SIG-M5 treated with dmso at 0.1 percent for 504 hours (cell line): ENCODE measurements around the gene GFER.
"Not testable (repeated sequence)": the region's sequence is repeated elsewhere in the genome, so short reads cannot be mapped to it uniquely, and the experiment has no call there.

ENCODE experiments used
- DNase-seq: peaks from one replicate; lab custom pipeline; 2025; ENCODE audit not compliant: unreplicated experiment; lab: John Stamatoyannopoulos, UW

GFER gene

DNA sequence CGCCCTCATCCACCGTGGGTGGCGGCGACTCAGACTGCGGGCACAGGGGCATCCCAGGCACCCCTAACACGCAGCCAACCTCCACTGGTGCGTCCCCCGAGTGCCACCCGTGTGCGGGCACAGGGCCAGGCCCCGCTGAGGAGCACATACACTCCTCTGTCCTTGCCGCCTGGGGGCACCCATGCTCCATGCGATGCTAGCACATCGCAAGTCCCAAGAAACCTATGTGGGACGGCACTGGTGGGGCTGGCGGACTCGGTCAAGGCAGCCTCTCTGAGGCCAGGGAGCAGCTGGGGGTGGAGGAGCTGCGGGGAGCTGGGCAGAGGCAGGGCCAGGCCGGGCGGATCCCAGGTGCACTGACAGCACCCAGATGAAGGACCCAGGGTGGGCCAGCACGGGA, 21.7 kb downstream of the GFER start:
- no peak for DNase-seq

DNA sequence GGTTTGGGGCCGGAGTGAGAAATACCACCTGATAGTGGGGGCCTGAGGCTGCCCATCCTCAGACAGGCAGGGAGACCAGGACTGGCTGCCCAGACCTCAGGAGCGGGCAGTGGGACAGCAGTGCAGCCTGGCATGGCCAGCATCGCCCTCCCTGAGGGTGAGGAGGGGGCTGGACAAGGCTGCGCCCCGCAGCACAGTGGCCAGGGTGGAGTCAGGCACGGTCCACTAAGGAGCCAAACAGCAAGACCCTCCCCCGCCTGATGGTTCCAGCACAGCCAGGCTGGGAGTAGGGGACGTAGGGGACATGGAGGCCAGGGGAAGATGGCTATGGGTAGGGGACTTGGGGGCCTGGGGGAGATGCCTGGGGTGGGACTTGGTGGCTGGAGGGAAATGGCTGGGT, 22.3 kb downstream of the GFER start:
- no peak for DNase-seq

DNA sequence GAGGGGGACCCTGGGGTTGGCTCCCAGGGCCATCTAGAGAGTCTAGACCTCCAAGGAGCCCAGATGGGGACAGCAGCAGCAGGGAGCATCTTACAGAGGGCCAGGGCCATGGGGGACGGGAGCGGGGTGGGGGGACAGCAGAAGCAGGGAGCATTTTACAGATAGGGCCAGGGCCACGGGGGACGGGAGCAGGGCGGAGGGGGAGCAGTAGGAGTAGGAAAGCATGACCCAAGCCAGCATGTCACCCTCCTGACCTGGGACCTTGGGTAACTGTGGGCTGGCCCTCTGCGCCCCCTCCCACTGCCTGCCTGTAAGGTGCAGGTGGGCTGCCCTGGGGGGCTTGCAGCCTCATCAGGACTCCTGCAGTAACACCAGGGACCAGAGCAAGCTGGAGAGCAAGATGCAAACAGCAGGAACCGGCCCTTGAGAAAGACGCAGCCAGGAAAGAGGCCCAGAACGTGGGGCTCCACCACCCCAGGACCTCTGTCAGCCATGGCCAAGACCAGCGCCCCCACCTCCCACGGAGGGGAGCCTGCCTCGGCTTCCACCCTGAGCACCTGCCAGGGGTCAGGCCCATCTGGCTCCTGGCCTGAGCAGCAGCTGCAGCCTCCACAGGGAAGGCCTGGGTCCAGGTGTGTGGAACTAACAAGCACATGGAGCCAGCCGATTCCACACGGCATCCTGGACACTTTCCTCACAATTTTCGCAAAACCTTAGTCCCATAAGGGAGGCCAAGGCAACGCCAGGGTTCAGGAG, 23.3 kb downstream of the GFER start:
- no peak for DNase-seq

DNA sequence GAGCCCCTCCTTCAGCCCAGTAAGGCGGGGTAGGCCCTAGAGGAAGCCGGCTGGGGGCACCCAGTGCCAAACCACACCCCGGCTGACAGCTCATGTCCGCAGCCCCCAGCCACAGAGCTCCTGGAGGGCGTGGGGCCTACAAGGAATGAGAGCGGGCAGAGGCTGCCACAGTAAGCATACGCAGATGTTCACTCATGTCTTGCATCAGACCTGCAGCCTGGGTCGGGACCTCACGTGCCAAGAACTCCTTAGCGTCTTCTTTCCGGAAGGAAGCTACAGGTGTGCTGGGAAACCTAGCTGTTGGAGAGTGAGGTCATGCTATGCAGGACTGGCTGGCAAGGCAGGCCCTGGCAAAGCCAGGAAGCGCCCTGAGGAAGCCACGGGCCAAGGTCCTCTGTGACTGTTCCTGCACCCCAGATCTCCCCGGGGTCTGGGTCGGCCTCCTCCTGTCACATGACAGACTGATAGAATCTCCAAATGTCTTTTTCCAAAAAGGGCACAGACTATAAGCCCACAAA, 24.1 kb downstream of the GFER start:
- peak; percentile 83 for DNase-seq

DNA sequence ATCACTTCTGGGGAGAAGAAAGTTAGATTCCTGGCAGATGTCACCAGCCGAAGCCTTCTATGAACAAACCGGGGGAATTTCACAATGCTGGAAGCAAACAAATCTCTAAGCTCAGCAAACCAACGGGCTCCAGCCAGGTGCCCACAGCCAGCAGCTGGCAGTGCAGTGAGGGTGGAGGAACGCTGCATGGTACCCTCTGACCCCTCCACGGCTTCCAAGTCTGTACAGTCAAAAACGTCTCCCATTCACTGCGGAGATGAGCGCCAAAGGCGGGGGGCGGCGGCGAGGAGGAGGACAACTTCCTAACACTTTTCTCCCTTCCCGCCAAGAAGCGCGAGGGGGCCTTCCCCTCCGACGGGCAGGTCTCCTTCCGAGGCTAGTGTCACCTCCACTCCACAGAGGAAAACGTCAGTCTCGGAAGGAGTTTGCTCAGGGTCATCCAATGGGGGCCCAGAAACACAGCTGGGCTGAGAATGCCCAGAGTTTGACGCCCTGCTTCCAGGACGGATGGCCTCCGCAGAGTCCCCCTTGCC, 24.7 kb downstream of the GFER start:
- peak; percentile 66 for DNase-seq

DNA sequence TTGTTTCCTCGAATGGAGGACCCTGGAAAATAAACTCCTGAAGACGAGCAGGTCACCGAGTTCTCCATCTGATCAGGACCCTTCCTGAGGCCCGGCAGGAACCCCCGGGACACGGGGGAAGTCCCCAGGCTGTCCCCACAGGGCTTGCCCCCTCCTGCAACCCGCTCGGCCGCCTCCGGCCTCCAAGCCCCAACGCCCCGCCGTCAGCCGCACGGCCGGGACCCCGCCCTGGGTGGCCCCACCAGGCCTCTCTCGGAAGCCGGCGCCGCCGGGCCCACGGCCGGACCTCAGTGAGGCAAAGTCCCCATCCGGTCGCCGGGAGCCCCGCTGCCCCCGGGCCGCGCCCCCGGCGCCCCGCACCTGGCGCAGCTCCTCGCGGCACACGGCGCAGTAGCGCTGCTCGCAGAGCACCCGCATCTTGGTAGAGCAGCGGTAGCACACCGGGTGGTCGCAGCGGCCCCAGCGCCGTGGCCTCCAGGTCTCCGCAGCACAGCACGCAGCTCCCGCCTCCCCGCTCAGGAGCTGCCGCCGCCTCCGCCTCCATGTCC, 25.2 kb downstream of the GFER start:
- no peak for DNase-seq

DNA sequence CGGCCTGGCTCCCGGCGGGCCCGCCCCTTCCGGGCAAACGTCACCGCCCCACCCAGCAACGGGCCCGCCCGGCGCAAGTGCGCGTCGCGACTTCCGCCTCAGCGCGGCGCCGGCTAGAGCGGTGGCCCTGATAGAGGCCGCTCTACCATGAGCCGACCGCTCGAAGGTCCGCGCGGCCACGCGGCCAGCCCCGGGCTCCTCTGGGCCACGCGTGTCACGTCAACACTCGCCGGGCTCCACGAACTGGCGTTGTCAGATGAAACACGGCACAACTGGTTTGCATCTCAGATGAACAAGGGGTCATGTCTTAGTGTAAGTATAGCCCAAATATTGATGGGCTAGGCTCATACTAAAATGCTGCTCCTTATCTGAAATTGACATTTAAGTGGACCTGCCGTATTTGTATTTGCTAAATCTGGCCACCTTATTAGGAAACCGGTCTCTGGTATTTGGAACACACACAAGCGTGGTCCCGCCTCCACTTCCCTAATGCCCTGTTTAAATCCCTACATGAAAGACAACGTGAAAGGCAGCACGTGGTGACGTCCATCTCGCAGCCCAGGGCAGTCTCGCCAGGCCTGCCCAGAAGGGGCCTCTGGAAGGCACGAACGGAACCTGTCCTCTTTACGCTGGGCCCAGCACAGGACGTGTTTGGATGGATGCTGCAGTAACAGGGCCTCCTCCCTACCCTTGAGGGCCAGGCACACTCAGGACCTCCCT, 26.0 kb downstream of the GFER start, which contains the start of gene ZNF598:
TSS of gene ZNF598 (minus strand) at position 31 of the 720 bp plus-strand sequence.
- peak; percentile 63 for DNase-seq

DNA sequence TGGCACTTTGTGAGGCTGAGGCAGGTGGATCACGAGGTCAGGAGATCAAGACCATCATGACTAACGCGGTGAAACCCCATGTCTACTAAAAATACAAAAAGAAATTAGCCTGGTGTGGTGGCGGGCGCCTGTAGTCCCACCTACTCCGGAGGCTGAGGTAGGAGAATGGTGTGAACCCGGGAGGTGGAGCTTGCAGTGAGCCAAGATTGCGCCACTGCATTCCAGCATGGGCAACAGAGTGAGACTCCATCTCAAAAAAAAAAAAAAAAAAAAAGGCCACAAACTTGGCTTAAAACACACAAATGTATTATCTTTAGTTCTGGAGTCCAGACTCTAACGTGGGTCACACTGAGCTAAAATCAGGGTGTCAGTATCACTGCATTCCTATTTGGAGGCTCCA, 27.7 kb downstream of the GFER start:
- DNase-seq = not testable (repeated sequence)

DNA sequence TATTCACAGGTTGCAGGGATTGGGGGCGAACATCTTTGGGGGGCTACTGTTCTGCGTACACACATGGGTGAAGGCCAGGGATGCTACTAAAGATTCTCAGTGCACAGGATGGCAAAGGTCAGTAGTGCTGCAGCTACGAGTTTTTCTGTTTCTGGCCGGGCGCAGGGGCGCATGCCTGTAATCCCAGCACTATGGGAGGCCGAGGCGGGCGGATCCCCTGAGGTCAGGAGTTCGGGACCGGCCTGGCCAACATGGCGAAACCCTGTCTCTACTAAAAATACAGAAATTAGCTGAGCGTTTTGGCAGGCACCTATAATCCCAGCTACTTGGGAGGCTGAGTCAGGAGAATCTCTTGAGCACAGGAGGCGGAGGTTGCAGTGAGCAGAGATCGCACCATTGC, 29.5 kb downstream of the GFER start:
- no peak for DNase-seq

DNA sequence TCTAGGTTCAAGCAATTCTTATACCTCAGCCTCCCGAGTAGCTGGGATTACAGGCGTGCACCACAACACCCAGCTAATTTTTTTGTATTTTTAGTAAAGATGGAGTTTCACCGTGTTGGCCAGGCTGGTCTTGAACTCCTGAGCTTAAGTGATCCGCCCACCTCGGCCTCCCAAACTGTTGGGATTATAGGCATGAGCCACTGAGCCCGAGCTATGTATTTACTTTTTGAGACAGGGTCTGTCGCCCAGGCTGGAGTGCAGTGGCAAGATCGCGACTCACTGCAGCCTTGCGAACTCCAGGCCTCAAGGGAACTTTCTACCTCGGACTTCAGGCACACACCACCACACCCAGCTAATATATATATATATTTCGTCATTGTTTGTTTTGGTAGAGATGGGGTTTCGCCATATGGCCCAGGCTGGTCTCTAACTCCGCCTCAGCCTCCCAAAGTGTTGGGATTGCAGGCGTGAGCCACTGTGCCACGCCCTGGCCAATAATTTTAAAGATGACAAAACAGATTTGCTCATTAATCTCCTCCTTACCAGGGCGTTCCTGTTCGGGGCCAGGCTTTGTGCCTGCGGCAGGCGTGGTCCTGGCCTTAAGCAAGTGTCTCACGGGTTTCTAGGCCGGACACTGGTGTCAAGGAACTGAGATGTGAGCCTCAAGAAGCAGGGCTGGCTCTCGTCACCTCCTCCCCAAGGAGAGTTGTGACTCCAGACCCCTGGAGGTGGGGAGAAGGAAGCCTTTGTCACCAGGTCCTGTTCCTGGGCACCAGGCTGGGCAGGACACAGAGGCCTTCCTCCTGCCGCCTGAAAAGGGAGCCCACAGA, 31.3 kb downstream of the GFER start:
- DNase-seq = peak; percentile 93

DNA sequence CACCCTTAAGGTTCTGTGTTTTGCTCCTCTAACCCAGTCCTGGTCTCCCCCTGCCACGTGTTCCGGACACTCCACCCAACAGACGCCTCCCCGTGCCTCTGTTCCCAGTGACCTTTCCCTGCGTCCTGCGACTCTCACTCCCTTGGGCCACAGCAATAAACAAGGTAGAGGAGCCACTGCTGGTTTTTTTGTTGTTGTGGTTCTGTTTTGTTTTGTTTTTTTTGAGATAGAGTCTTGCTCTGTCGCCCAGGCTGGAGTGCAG, 31.9 kb downstream of the GFER start:
- DNase-seq = no peak

DNA sequence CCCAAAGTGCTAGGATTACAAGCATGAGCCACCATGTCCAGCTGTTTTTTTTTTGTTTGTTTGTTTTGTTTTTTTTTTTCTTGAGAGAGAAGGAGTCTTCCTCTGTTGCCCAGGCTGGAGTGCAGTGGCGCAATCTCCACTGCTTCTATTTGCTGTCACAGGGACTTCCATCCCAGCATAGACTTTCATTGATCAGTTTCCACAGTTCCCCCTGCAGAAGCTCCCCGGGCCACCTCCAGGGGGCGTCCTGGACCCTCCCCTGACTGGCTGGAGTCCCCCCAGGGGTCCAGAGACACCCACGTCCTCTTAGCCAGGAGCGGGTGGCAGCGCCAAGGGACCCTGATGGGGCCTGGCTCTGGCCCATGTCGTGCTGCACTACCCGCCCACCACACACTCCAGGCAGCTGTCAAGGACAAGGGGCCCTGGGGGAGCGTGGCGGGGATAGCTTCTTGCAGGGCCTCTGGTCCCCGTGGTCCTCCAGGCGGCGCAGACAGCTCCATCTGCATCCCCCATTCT, 32.5 kb downstream of the GFER start:
- DNase-seq = peak; percentile 49

DNA sequence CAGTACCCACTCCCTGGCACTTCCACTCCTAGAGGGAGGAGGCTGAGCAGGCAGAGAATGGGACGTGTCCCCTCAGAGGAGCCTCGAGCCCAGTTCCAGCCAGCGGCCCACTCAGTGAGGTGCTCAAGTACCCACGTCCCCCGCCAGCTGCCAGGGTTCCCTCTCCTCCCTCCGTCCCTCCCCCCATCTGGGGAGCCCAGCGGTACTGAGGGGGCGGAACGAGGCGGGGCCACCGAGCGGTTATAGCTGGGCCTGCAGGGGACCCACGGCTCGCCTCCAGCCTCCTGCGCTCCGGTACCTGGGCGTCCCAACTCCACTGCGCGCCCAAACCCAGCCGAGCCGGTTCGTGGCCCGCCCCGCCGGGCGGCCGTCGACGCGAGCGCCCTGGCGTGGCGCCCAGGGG, 35.5 kb downstream of the GFER start, which contains the start of gene NPW:
TSS of gene NPW (plus strand) at position 268 of the 403 bp plus-strand sequence.
- DNase-seq = peak; percentile 21

DNA sequence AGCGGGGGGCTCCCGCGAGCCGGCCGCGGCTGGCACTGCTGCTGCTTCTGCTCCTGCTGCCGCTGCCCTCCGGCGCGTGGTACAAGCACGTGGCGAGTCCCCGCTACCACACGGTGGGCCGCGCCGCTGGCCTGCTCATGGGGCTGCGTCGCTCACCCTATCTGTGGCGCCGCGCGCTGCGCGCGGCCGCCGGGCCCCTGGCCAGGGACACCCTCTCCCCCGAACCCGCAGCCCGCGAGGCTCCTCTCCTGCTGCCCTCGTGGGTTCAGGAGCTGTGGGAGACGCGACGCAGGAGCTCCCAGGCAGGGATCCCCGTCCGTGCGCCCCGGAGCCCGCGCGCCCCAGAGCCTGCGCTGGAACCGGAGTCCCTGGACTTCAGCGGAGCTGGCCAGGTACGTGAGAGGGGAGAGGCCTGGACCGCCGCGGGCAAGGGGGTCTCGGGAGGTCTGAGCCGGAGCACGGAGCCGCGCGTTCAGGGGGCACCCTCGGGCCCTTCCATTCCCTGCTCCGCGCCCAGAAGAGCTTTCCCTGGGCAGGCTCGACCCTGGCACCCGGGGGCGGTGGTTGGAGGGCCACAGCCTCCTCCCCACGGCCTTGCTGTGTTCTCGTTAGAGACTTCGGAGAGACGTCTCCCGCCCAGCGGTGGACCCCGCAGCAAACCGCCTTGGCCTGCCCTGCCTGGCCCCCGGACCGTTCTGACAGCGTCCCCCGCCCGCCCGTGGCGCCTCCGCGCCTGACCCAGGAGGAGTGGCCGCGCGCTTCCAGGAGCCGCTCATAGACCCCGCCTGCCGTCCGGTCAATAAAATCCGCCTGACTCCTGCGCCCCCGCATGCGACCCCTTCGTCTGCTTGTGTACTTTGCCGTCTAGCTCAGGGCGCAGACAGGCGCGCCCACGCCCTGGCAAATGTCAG, 36.2 kb downstream of the GFER start:
- DNase-seq = no peak

DNA sequence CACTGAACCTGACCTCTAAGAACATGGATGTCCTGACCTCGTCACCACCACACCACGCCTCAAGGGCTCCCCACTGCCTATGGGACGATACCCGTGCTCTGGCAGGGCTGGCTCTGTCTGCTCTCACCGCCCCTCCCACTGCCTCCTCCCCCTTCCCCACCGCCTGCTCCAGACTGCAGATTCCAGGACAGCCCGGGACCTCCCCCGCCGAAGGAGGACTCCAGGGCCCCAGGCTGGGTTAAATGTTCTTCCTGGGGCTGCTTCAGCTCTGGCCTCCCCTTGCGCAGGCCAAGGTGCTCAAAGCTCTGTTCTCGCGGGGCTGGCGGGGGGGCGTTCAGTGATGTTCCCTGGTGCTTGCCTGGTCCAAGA, 38.7 kb downstream of the GFER start:
- DNase-seq = no peak

DNA sequence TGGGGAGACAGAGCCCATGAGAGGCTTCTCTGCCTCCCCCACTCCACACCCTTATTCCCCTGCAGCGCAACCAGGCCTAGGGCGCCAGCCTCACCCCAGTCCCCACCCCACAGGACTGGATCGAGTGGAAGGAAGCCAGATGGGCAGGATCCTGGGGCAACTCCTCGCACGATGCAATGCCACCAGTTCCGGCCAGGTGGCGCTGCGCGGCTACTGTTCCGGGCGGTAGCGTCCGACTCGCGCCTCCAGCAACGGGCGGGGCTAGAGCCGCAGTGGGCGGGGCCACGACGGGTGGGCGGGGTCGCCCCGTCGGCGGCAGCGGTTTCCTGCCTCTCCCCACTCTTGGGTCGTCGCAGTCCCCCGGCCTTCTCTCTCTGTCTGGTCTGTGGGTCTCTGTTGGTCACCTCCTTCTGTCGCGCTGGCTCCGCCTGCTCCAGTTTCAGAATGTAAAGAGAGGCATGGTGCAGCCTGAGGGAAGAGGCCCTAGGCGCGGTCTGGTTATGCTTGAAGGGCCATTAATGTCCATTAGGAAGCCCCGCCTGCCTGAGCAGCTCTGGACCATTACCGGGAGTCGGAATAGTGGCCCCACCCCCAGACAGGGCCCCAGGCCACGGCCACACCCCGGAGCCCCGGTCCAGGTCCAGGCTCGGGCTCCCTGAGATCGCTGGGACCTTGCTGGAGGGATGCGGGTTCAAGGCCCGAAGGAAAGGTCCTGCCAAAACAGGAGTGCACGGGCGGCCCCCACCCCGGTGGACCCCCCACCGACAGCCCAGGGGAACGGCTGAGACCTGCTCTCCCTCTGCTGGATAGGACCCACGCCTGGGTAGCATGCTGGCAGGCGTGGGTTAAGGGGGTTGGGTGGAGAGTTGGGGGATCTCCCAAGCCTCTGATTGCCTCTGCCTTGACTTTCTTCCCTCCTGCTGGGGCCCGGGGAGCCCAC, 39.4 kb downstream of the GFER start:
- peak; percentile 72 for DNase-seq

DNA sequence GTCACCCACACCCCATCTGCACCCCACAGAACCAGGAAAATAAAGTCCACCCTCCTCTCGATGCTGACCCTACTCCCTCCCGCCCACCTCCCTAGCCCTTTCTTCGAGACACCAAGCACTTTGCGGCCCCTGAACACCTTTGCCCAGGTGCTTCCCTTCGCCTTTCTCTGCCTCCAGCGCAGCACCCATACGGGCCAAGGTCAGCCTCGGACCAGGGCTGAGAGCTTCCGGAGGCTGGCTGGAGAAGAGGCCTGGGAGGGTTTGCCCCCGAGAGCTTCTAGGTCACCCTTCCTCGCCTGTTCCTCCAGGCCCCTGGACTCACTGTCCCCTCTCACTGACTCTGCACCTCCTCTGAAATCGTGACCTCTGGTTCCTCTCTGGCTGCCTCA, 40.0 kb downstream of the GFER start:
- no peak for DNase-seq

DNA sequence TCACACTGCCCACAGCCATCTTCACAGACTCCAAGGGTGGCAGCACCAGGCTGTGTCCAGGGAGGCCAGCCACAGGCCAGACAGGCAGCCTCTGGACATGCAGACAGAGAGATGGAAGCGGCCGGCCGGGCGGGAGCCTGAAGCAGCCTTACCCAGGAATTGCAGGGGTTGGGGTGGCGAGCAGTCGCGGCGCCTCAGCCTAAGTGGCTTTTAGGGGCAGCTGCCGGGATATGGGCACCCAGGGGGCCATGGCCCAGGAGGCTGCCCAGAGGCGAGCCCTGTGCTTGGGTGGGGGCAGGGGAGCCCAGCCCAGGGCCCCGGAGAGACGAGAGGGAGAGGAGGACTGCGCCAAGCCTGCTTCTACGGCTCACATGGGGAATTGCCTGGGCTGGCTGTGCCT, 41.3 kb downstream of the GFER start:
- no peak for DNase-seq
